Hepatocyte (in vitro differentiated cells): Measurements from ENCODE around the gene OR5A2.

Experiments
- EZH2 ChIP-seq: fragments of 200-600 bp; sonication (generic); IDR thresholded peaks from 2 replicates; pipeline ENCODE4 v1.6.1; 2016; ENCODE audit warnings: antibody characterized with exemption, mild to moderate bottlenecking, borderline replicate concordance
- EZH2phosphoT487 ChIP-seq: fragments of 200-600 bp; sonication (generic); IDR thresholded peaks from one replicate; pipeline ENCODE4 v1.6.1; 2018; ENCODE audit warnings: antibody characterized with exemption, mild to moderate bottlenecking, low read depth, moderate library complexity; ENCODE audit not compliant: unreplicated experiment, severe bottlenecking
- TF ChIP-seq, protein P1 (sequence below): fragments of 200-600 bp; sonication (generic); IDR thresholded peaks from 2 replicates; pipeline ENCODE4 v1.5.1; 2016; ENCODE audit warnings: antibody characterized with exemption, mild to moderate bottlenecking; ENCODE audit not compliant: poor library complexity

GRCh38 chr11:59429924-59430516, 3.8 kb upstream of the OR5A2 start:
- TF ChIP-seq, protein P1, sequence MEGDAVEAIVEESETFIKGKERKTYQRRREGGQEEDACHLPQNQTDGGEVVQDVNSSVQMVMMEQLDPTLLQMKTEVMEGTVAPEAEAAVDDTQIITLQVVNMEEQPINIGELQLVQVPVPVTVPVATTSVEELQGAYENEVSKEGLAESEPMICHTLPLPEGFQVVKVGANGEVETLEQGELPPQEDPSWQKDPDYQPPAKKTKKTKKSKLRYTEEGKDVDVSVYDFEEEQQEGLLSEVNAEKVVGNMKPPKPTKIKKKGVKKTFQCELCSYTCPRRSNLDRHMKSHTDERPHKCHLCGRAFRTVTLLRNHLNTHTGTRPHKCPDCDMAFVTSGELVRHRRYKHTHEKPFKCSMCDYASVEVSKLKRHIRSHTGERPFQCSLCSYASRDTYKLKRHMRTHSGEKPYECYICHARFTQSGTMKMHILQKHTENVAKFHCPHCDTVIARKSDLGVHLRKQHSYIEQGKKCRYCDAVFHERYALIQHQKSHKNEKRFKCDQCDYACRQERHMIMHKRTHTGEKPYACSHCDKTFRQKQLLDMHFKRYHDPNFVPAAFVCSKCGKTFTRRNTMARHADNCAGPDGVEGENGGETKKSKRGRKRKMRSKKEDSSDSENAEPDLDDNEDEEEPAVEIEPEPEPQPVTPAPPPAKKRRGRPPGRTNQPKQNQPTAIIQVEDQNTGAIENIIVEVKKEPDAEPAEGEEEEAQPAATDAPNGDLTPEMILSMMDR: peak; percentile 63
- TF ChIP-seq EZH2 (no peak), EZH2phosphoT487 (no peak)
